Measurements from ENCODE around the gene CRYZL1.

- no peak for TF ChIP-seq CTCF (optimal IDR thresholded peaks at IDR 0.05 in 1 of 3, IDR thresholded peaks at IDR 0.05 in 1 of 3, conservative IDR thresholded peaks at IDR 0.05 in 1 of 3; ENCODE audit: extremely low read depth in 1 of 3, insufficient read depth in 2 of 3, low read length in 3 of 3)
- TF ChIP-seq EZH2 (IDR thresholded peaks at IDR 0.05; ENCODE audit: low read length), result no peak
Measured at GRCh38 chr21:33549848-33550771, 91.4 kb downstream of the CRYZL1 start.
